ENCODE measurements around the gene IGF2BP2. TPM values are rescaled to one million over a fixed set of nuclear protein-coding genes. Genes with fewer than 3 reads are reported as not detected.

IGF2BP2 gene
- total and polyA plus RNA-seq, 11 donors = 5.9 to 21.8 (median 16.8) TPM

- ATAC-seq (no peak), DNase-seq (no peak)
- 78 to 92% (median 92%) methylated on average over 6 of the region's 6 CpGs for WGBS, 4 donors
- H3K4me3 ChIP-seq = no peak overlapping the region
- intact Hi-C loops (cut with DNase I) = no loop called here
- peaks cover 0 to 98% (median 95%) of the 10 kb centered on the region in 9 donors for H3K36me3 ChIP-seq
- no peaks in the 10 kb centered on the region for H3K27me3 ChIP-seq
- TF ChIP-seq POLR2A (IDR thresholded peaks at IDR 0.05) = no peak
- no peak for TF ChIP-seq CTCF (IDR thresholded peaks at IDR 0.05)
- H3K27ac ChIP-seq = no peak overlapping the region
- H3K4me1 ChIP-seq = no peaks in the 10 kb centered on the region
- H3K9me3 ChIP-seq = no peaks in the 10 kb centered on the region
Measured at GRCh38 chr3:185613016-185613415, 211.8 kb downstream of the IGF2BP2 start.

GRCh38 chr3:185606196-185606595 lies 218.6 kb downstream of the IGF2BP2 start:
- intact Hi-C loops (cut with DNase I) = no loop called here
- Histone ChIP-seq H3K27me3 (no peaks in the 10 kb centered on the region), H3K4me1 (no peaks in the 10 kb centered on the region), H3K9me3 (no peaks in the 10 kb centered on the region), H3K27ac (no peak overlapping the region), H3K4me3 (no peak overlapping the region), H3K36me3 (peaks cover 0 to 99% (median 88%) of the 10 kb centered on the region in 9 donors)
- no peak for ATAC-seq
- TF ChIP-seq POLR2A (IDR thresholded peaks at IDR 0.05) (no peak), CTCF (IDR thresholded peaks at IDR 0.05) (no peak)
- WGBS, 4 donors = 86 to 92% (median 90%) methylated on average over 4 of the region's 4 CpGs
- no peak for DNase-seq

- Histone ChIP-seq H3K27me3 (no peaks in the 10 kb centered on the region), H3K36me3 (peaks cover 0 to 99% (median 88%) of the 10 kb centered on the region in 9 donors), H3K4me3 (no peak overlapping the region), H3K27ac (no peak overlapping the region), H3K9me3 (no peaks in the 10 kb centered on the region), H3K4me1 (no peaks in the 10 kb centered on the region)
- ATAC-seq (no peak), DNase-seq (no peak)
- TF ChIP-seq POLR2A (IDR thresholded peaks at IDR 0.05) = no peak
- no peak for TF ChIP-seq CTCF (IDR thresholded peaks at IDR 0.05)
- intact Hi-C loops (cut with DNase I) = no loop called here
Measured at GRCh38 chr3:185605566-185605965, 219.3 kb downstream of the IGF2BP2 start.

- no peak for TF ChIP-seq POLR2A (IDR thresholded peaks at IDR 0.05)
- TF ChIP-seq CTCF (IDR thresholded peaks at IDR 0.05) = no peak
- Histone ChIP-seq H3K9me3 (no peaks in the 10 kb centered on the region), H3K36me3 (peaks cover 0 to 93% (median 74%) of the 10 kb centered on the region in 9 donors), H3K4me1 (peaks cover 0 to 8% (median 0%) of the 10 kb centered on the region in 12 donors), H3K4me3 (no peak overlapping the region), H3K27me3 (no peaks in the 10 kb centered on the region), H3K27ac (peak overlapping the region in 1 of 12 donors; percentile 35)
- intact Hi-C loops (cut with DNase I) = no loop called here
- ATAC-seq = no peak
- 87 to 96% (median 93%) methylated on average over 4 of the region's 4 CpGs for whole genome bisulfite sequencing, 4 donors
- DNase-seq = no peak
Measured at GRCh38 chr3:185595526-185595925, 229.3 kb downstream of the IGF2BP2 start.
